Upper lobe of left lung (tissue), 6 donors: ENCODE results near the gene SGIP1. TPM values are rescaled to one million over a fixed set of nuclear protein-coding genes. Genes with fewer than 3 reads are reported as not detected.

Source experiments
- ATAC-seq, 2 donors: fragments of 200-7000 bp; cut with Tn5 transposase; one replicate each; pipeline ENCODE4 v1.9.1; 2022; ENCODE audit warnings: mild to moderate bottlenecking in 2 of 2, moderate library complexity in 2 of 2; ENCODE audit not compliant: low FRiP score in 2 of 2
- DNase-seq, 2 donors: peaks; one replicate each; pipeline ENCODE4 v3.0.0-alpha.2; 2019 to 2020
- H3K27ac ChIP-seq, 4 donors: fragments of 200-600 bp; sonication (generic); one replicate each; pipeline ENCODE4 v1.5.1; 2016 to 2019
- H3K27me3 ChIP-seq, 4 donors: fragments of 200-600 bp; sonication (generic); one replicate each; pipeline ENCODE4 v1.5.1; 2017 to 2019
- H3K36me3 ChIP-seq, 4 donors: fragments of 200-600 bp; sonication (generic); one replicate each; pipeline ENCODE4 v1.5.1; 2016 to 2019
- H3K4me1 ChIP-seq, 4 donors: fragments of 200-600 bp; sonication (generic); one replicate each; pipeline ENCODE4 v1.5.1; 2018 to 2019
- H3K4me3 ChIP-seq, 4 donors: fragments of 200-600 bp; sonication (generic); one replicate each; pipeline ENCODE4 v1.5.1; 2017 to 2019; ENCODE audit warnings: mild to moderate bottlenecking in 2 of 4, moderate library complexity in 1 of 4
- H3K9me3 ChIP-seq, 4 donors: fragments of 200-600 bp; sonication (generic); one replicate each; pipeline ENCODE4 v1.5.1; 2018 to 2019
- EP300 ChIP-seq, 4 donors: sonication (generic); formaldehyde crosslinking; IDR thresholded peaks; one replicate each; pipeline ENCODE4 v1.5.1; 2017; ENCODE audit warnings: antibody characterized with exemption in 4 of 4, control low read depth in 2 of 4
- POLR2A ChIP-seq, 4 donors: fragments of 450-650 bp; IDR thresholded peaks; one replicate each; pipeline ENCODE4 v1.5.1; 2016 to 2017; ENCODE audit warnings: antibody characterized with exemption in 4 of 4, mild to moderate bottlenecking in 2 of 4
- POLR2AphosphoS5 ChIP-seq, 2 donors: sonication (generic); formaldehyde crosslinking; IDR thresholded peaks; one replicate each; pipeline ENCODE4 v1.5.1; 2017; ENCODE audit warnings: antibody characterized with exemption in 2 of 2
- WGBS, 2 donors: methylation state at CpG; one replicate each; pipeline ENCODE4 v1.1.5; 2017 to 2018; 5-methylcytosine and 5-hydroxymethylcytosine counted together
- total RNA-seq, 6 donors: library from RNA; depleted of rRNA in 4 of 6; stranded (reverse); fragments of >200 nt in 4 of 6; gene quantifications; one replicate each; pipeline versions ENCODE4 v1.1.0 to v1.2.1, GENCODE V29; 2016 to 2021
- TF ChIP-seq, protein P1 (sequence below), 6 experiments: fragments of 450-650 bp in 4 of 6; fragments of 200-600 bp in 2 of 6; sonication (generic) in 2 of 6; IDR thresholded peaks; one replicate each; pipeline ENCODE4 v1.5.1; 2016 to 2019; ENCODE audit warnings: antibody characterized with exemption in 6 of 6
- donor health status: DM: no; HTN: no; CAD: no; lungs with moderate emphysema.
- donor health status: DM: no; HTN: yes; CAD: no; lungs with severe emphysema.

SGIP1 gene
- total RNA-seq, 6 donors from 2014 or later, result 5.8 to 29.3 (median 10.0) TPM

DNA sequence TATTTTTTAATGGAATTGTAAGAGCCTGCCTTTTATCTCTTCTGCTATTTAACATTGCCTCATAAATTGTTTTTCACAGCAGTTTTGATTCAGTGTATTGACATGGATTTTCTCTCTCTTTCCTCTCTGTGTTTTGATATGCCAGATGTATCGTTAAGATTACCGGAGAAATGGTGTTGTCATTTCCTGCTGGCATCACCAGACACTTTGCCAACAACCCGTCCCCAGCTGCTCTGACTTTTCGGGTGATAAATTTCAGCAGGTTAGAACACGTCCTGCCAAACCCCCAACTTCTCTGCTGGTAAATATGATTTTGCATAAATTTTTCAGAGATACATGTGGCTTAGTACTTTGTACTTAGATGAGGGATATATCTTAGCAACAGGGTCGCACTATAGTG, 195.2 kb downstream of the SGIP1 start:
- Histone ChIP-seq H3K27ac (peak overlapping the region in 2 of 4 donors; percentile 1 to 48), H3K36me3 (no peaks in the 10 kb centered on the region), H3K9me3 (no peaks in the 10 kb centered on the region), H3K4me3 (no peak overlapping the region), H3K4me1 (peaks cover 4 to 15% (median 9%) of the 10 kb centered on the region in 4 donors), H3K27me3 (no peaks in the 10 kb centered on the region)
- TF ChIP-seq POLR2A (IDR thresholded peaks at IDR 0.05) (no peak), EP300 (IDR thresholded peaks at IDR 0.05) (no peak), POLR2AphosphoS5 (IDR thresholded peaks at IDR 0.05) (no peak)
- TF ChIP-seq, protein P1, sequence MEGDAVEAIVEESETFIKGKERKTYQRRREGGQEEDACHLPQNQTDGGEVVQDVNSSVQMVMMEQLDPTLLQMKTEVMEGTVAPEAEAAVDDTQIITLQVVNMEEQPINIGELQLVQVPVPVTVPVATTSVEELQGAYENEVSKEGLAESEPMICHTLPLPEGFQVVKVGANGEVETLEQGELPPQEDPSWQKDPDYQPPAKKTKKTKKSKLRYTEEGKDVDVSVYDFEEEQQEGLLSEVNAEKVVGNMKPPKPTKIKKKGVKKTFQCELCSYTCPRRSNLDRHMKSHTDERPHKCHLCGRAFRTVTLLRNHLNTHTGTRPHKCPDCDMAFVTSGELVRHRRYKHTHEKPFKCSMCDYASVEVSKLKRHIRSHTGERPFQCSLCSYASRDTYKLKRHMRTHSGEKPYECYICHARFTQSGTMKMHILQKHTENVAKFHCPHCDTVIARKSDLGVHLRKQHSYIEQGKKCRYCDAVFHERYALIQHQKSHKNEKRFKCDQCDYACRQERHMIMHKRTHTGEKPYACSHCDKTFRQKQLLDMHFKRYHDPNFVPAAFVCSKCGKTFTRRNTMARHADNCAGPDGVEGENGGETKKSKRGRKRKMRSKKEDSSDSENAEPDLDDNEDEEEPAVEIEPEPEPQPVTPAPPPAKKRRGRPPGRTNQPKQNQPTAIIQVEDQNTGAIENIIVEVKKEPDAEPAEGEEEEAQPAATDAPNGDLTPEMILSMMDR (IDR thresholded peaks at IDR 0.05), result no peak
- 34 to 41% methylated on average over 6 of the region's 6 CpGs for WGBS, 2 donors
- DNase-seq (no peak), ATAC-seq (no peak)

DNA sequence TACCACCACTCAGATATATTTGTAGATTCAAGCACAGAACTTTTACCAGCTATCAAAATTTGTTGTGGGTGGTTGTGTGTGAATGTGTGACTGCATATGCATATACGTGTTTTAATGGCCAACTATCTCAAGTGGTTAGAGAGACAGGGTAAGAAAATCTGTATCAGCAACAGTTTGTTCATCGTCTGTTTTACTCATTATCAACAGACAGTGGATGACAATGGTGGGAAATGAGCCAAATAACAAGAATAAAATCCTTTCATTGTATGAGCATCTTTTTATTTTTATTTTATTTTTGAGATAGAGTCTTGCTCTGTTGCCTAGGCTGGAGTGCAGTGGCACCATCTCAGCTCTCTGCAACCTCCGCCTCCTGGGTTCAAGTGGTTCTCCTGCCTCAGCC, 195.6 kb downstream of the SGIP1 start:
- Histone ChIP-seq H3K4me3 (no peak overlapping the region), H3K9me3 (no peaks in the 10 kb centered on the region), H3K4me1 (peaks cover 4 to 15% (median 9%) of the 10 kb centered on the region in 4 donors), H3K27ac (peak overlapping the region in 2 of 4 donors; percentile 1 to 48), H3K36me3 (no peaks in the 10 kb centered on the region), H3K27me3 (no peaks in the 10 kb centered on the region)
- WGBS, 2 donors, result 59 to 67% methylated on average over 3 of the region's 3 CpGs
- DNase-seq (no peak), ATAC-seq (no peak)
- TF ChIP-seq EP300 (IDR thresholded peaks at IDR 0.05) (no peak), POLR2A (IDR thresholded peaks at IDR 0.05) (no peak)
- TF ChIP-seq, protein P1 (IDR thresholded peaks at IDR 0.05), result no peak

DNA sequence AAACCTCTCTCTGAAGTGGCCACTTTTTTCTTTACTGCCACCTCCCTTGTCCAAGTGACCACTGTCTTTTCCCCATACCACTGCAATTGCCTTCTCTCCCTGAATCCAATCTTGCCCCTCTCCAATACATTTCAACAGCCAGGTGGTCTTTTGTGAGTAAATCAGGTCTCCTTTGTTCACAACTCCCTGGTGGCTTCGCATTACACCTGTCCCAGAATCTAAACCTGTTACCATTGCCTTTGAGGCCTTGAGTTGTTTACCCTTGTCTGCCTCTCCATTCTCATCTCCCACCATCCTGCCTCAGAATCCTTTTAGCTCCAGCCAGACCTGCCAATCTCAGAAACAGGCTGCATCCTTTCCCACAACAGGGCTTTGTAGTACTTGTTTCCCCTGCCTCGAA, 196.5 kb downstream of the SGIP1 start:
- H3K9me3 ChIP-seq, result no peaks in the 10 kb centered on the region
- peaks cover 4 to 15% (median 9%) of the 10 kb centered on the region in 4 donors for H3K4me1 ChIP-seq
- TF ChIP-seq POLR2A (IDR thresholded peaks at IDR 0.05) (no peak), POLR2AphosphoS5 (IDR thresholded peaks at IDR 0.05) (no peak), EP300 (IDR thresholded peaks at IDR 0.05) (no peak)
- TF ChIP-seq, protein P1 (IDR thresholded peaks at IDR 0.05), result no peak
- no peaks in the 10 kb centered on the region for H3K36me3 ChIP-seq
- H3K27me3 ChIP-seq, result no peaks in the 10 kb centered on the region
- DNase-seq (no peak), ATAC-seq (no peak)
- 68 to 71% methylated on average over 2 of the region's 2 CpGs for WGBS, 2 donors
- no peak overlapping the region for H3K4me3 ChIP-seq
- no peak overlapping the region for H3K27ac ChIP-seq

DNA sequence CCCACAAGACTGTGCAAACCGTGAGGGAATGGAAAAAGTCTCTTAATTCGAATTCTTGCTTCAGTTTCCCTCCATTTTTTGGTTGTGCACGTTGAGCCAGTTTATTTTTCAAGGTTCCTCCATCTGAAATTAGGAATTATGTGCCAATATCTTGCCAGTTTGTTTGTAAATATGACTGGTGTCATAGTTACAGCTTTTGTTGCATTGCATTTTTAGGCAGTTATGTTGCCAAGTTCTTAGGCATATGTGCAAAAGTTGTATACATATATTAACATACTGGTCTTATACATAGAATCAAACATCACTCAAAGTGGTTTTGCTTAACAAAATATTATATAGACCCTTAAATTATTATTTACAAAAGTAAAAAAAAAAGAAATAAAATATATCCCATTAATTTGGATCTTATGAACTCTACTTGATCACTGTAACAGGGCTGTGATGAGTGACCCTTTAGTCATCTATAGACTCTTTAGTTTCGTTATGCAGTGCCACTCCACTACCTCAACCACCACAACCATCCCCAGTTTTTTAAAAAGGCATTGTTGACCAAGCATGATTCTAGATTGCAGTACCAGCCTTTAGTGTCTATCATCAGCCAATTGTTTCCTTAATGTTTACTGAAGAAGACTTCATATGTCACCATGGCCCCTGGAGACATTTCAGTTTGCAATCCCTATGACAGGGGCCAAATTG, 197.4 kb downstream of the SGIP1 start:
- H3K4me3 ChIP-seq, result no peak overlapping the region
- H3K4me1 ChIP-seq, result peaks cover 0 to 8% (median 3%) of the 10 kb centered on the region in 4 donors
- no peaks in the 10 kb centered on the region for H3K36me3 ChIP-seq
- WGBS, 2 donors, result 73 to 75% methylated on average over 4 of the region's 4 CpGs
- ATAC-seq (no peak), DNase-seq (no peak)
- no peak overlapping the region for H3K27ac ChIP-seq
- no peak for TF ChIP-seq EP300 (IDR thresholded peaks at IDR 0.05)
- no peak for TF ChIP-seq POLR2AphosphoS5 (IDR thresholded peaks at IDR 0.05)
- TF ChIP-seq POLR2A (IDR thresholded peaks at IDR 0.05), result no peak
- TF ChIP-seq, protein P1 (IDR thresholded peaks at IDR 0.05), result no peak
- H3K9me3 ChIP-seq, result no peaks in the 10 kb centered on the region
- no peaks in the 10 kb centered on the region for H3K27me3 ChIP-seq
